IPS DF 6.9 (cell line): Measurements from ENCODE around the gene LGALS9.
"Not testable (repeated sequence)": the region's sequence is repeated elsewhere in the genome, so short reads cannot be mapped to it uniquely, and the experiment has no call there.

ENCODE experiments used
- DNase-seq: peaks from one replicate; pipeline ENCODE4 v3.0.0-alpha.2; 2013; ENCODE audit warnings: low read depth, low spot score
- H3K27ac ChIP-seq: one replicate; pipeline ENCODE4 v1.5.1; 2013; ENCODE audit warnings: low read length, control low read depth
- H3K27me3 ChIP-seq: 2 replicates; pipeline ENCODE4 v1.6.1; 2013; ENCODE audit warnings: mild to moderate bottlenecking, low read length; ENCODE audit not compliant: control insufficient read depth, insufficient read depth
- H3K36me3 ChIP-seq: 2 replicates; pipeline ENCODE4 v1.6.1; 2013; ENCODE audit warnings: low read length; ENCODE audit not compliant: control insufficient read depth, insufficient read depth
- H3K4me1 ChIP-seq: 2 replicates; pipeline ENCODE4 v1.6.1; 2013; ENCODE audit warnings: low read length; ENCODE audit not compliant: control insufficient read depth, insufficient read depth
- H3K4me3 ChIP-seq: 2 replicates; pipeline ENCODE4 v1.5.1; 2013; ENCODE audit warnings: mild to moderate bottlenecking, low read length
- H3K9me3 ChIP-seq: 2 replicates; pipeline ENCODE4 v1.6.1; 2013; ENCODE audit warnings: low read length, inconsistent platforms; ENCODE audit not compliant: control insufficient read depth, insufficient read depth
- WGBS: extraction: QIAGEN DNeasy Blood & Tissue Kit; methylation state at CpG from one replicate; pipeline ENCODE4 v1.1.7; 2013; ENCODE audit warnings: mixed read lengths, missing lambda C conversion rate; ENCODE audit not compliant: insufficient read length, insufficient coverage; 5-methylcytosine and 5-hydroxymethylcytosine counted together

Gene LGALS9

DNA sequence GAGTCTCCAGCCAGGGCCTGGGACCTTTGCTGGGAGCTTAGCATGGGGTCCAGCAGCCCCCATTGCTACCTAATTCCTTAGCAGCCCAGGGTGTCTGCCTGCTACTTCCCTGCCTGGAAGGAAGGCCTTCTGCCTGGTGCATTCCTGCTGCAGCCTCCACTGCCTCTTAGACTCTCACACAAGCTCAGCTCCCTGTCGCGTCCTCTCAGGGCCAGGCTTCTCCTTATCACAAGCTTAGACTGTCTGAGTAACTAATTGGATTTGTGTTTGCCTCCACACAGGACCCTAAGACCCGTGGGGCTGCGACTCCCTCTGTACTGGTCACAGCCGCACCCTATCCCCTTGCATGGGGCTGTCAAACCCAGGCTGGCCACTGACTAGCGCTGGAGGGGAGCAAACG, 6.8 kb downstream of the LGALS9 start:
- H3K9me3 ChIP-seq, H3K27ac ChIP-seq, DNase-seq, H3K27me3 ChIP-seq, H3K36me3 ChIP-seq, H3K4me1 ChIP-seq, H3K4me3 ChIP-seq: not testable (repeated sequence)
- no CpG with 5 or more reads among the region's 7 CpGs for WGBS

GRCh38 chr17:27638415-27638914, 7.5 kb downstream of the LGALS9 start:
- not testable (repeated sequence) for DNase-seq, H3K27me3 ChIP-seq, H3K27ac ChIP-seq, H3K4me1 ChIP-seq, H3K4me3 ChIP-seq, H3K9me3 ChIP-seq, H3K36me3 ChIP-seq
- WGBS = no CpG with 5 or more reads among the region's 5 CpGs

DNA sequence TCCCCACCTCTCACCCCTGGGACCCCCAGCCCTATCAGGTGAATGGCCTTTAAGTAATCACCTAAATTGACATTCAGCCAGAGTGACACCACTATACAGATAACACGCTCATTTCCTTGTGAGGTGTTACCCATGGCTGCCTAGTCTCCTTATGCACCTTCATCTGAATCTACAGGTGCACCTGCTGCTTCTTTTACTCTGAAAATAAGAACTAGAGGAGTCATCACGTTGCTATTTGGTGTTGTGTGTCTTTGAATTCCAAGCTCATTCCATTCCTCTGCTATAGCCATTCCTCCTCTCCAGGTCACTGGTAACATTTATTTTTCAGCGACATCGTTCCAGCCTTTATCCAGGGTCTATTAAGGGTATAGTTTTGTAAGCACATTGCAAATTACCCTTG, 9.8 kb downstream of the LGALS9 start:
- Histone ChIP-seq H3K4me3 (no peak overlapping the region), H3K27me3 (no peaks in the 10 kb centered on the region), H3K36me3 (no peaks in the 10 kb centered on the region), H3K4me1 (no peaks in the 10 kb centered on the region), H3K9me3 (no peaks in the 10 kb centered on the region), H3K27ac (no peak overlapping the region)
- DNase-seq = no peak
- no CpG with 5 or more reads among the region's 4 CpGs for WGBS

DNA sequence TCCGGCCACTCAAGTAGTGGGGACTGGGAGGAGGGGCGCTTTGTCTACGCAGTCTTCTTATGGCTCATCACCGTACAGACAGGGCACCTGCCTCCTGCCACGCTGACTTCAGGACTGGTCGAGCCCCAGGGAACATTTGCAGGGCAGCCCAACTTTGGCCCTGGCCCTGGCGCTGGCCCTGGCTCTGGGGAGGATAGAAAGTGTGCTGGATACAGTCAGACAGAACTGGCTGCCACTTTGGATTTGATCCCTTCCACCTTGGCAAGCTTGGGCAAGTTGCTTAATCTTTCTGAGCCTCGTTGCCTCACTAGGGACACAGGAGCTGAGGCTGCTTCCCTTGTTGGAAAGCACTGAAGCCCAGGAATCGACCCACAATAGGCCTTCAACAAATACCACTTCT, 13.6 kb downstream of the LGALS9 start:
- WGBS = no CpG with 5 or more reads among the region's 9 CpGs
- DNase-seq = no peak
- no peak overlapping the region for H3K27ac ChIP-seq
- H3K36me3 ChIP-seq = no peaks in the 10 kb centered on the region
- no peaks in the 10 kb centered on the region for H3K4me1 ChIP-seq
- no peaks in the 10 kb centered on the region for H3K27me3 ChIP-seq
- no peak overlapping the region for H3K4me3 ChIP-seq
- no peaks in the 10 kb centered on the region for H3K9me3 ChIP-seq

DNA sequence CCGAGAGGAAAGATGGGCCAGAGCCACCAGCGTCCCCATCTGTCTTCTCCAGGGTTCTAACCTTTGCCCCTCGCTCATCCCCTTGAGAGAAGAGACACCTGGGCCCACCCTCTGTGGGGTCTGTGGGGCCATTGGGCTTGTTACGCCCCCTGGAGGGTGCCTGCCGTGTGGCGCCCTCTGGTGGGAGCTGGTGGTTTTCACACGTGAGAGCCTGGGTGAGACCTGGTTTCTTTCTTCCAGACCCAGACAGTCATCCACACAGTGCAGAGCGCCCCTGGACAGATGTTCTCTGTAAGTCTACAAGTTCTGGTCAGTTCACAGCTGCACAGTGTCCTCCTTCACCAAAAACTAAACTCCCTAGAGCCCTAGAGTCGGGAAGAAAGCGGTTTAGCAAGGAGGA, 14.6 kb downstream of the LGALS9 start:
- H3K9me3 ChIP-seq, H3K27me3 ChIP-seq, H3K4me1 ChIP-seq, H3K36me3 ChIP-seq, H3K4me3 ChIP-seq, H3K27ac ChIP-seq, DNase-seq: not testable (repeated sequence)
- WGBS = no CpG with 5 or more reads among the region's 10 CpGs

DNA sequence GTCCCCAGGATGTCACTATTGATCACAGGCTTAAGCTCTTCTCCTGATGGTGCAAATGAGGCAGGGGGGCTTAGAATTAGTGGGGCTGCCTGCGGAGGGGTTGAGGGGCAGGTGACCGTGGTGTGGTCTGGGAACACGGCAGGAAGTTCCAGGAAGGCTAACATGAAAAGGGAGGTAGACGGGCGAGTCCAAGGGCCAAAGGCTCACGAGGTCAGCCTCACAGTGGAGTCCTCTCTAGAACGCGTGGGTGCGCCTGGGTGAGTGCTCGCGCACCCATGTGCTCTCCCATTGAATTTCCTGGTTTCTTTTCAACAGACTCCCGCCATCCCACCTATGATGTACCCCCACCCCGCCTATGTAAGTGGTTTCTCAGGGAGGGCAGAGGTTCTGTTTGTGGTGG, 15.2 kb downstream of the LGALS9 start:
- Histone ChIP-seq H3K27ac (no peak overlapping the region), H3K36me3 (no peaks in the 10 kb centered on the region), H3K9me3 (no peaks in the 10 kb centered on the region), H3K27me3 (no peaks in the 10 kb centered on the region), H3K4me3 (no peak overlapping the region), H3K4me1 (no peaks in the 10 kb centered on the region)
- DNase-seq = no peak
- no CpG with 5 or more reads among the region's 13 CpGs for WGBS

GRCh38 chr17:27647765-27648164, 16.8 kb downstream of the LGALS9 start:
- Histone ChIP-seq H3K4me1 (no peaks in the 10 kb centered on the region), H3K27ac (no peak overlapping the region), H3K36me3 (no peaks in the 10 kb centered on the region), H3K27me3 (no peaks in the 10 kb centered on the region), H3K9me3 (no peaks in the 10 kb centered on the region), H3K4me3 (no peak overlapping the region)
- no peak for DNase-seq
- no CpG with 5 or more reads among the region's 9 CpGs for WGBS

- not testable (repeated sequence) for H3K4me1 ChIP-seq, H3K4me3 ChIP-seq, H3K27ac ChIP-seq, H3K9me3 ChIP-seq, H3K27me3 ChIP-seq, H3K36me3 ChIP-seq, DNase-seq
- no CpG with 5 or more reads among the region's 5 CpGs for WGBS
These were observed 18.2 kb downstream of the LGALS9 start for GRCh38 chr17:27649111-27649571.

GRCh38 chr17:27649929-27650328, 18.9 kb downstream of the LGALS9 start:
- DNase-seq = no peak
- H3K9me3 ChIP-seq = no peaks in the 10 kb centered on the region

DNA sequence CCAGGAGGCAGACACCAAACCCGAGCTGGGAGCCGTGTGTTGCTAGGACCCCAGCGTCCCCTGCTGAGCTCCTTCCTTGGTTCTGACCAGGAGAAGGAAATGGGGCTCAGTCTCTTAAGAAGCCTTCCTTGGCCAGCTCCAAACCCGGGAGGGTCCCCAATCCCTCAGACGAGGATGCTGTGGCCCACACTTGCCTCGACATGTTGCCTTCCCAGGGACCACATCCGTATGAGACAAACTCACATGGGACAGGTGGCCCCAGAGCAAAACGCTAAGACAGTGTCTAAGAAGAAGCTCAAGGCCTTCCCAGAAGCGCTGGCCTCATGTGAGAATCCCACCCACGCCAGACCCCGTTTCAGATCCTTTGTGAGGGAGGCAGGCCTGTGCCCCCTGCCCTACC, 19.8 kb downstream of the LGALS9 start:
- no peak overlapping the region for H3K4me3 ChIP-seq
- no CpG with 5 or more reads among the region's 11 CpGs for WGBS
- H3K9me3 ChIP-seq = no peaks in the 10 kb centered on the region
- 0 out of 2 replicates have a peak, but pooled peaks cover 2% of the 10 kb centered on the region for H3K4me1 ChIP-seq
- no peaks in the 10 kb centered on the region for H3K27me3 ChIP-seq
- H3K36me3 ChIP-seq = no peaks in the 10 kb centered on the region
- no peak overlapping the region for H3K27ac ChIP-seq
- DNase-seq = no peak

More at GRCh38 chr17:27649929-27650328, 18.9 kb downstream of the LGALS9 start:
- H3K4me3 ChIP-seq = no peak overlapping the region
- WGBS = no CpG with 5 or more reads among the region's 16 CpGs
- no peaks in the 10 kb centered on the region for H3K36me3 ChIP-seq
- H3K27ac ChIP-seq = no peak overlapping the region
- no peaks in the 10 kb centered on the region for H3K27me3 ChIP-seq
- 0 out of 2 replicates have a peak, but pooled peaks cover 2% of the 10 kb centered on the region for H3K4me1 ChIP-seq
